ENCODE measurements around the gene AKIP1.
"Not testable (repeated sequence)": the region's sequence is repeated elsewhere in the genome, so short reads cannot be mapped to it uniquely, and the experiment has no call there.

The AKIP1 gene

DNA sequence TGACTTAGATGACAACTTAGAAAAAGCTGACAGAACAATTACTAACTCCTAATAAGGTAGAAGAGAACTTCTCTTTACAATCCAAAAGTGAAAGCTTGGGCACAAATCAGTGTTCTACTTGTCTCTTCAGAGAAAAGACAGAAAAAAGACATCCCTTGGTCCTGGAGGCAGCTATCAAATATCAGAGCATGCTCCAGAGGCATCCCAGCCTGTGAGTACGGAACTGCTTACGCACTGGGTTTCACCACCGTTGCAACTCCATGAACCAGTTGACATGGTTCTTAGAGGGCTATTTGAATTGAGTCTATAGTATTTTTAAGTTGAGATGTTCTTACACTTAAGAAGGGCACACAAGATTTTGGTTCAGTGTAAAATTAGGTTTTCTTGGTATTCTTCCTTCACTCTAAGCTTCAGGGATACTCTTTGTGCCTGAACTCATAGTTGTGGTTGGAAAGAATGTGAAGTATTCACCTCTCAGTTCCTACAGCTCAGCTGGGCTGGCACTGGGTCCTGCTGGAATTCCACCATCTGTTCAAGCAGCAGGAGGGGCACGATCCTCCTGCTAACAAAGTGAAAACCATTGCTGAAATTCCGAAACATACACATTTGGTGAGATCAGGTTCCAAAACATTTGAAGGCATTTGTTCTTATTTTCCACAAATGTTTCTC is 6.3 kb downstream of the AKIP1 start:
- DNase-seq (ENCODE audit: low read depth in 3 of 3): no peak

DNA sequence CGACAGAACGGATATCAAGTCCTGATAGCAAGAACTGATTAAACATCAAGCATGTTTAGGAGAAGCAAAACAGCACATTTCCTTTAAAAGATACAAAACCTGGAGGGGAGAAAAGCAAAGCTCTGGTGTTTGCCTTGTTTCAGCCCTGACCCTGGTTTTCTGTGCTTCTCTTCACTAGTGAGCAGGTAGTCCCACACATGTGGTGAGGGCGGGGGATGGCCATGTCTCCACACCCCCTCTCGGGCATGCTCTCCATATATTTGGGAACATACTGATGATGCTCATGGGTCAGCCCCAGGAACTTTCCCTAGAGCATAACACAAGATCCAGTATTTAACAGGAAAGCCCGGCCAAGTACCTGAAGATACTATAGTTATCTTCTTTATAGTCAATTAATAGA is 11.7 kb downstream of the AKIP1 start:
- DNase-seq (ENCODE audit: low read depth in 3 of 3): no peak

DNA sequence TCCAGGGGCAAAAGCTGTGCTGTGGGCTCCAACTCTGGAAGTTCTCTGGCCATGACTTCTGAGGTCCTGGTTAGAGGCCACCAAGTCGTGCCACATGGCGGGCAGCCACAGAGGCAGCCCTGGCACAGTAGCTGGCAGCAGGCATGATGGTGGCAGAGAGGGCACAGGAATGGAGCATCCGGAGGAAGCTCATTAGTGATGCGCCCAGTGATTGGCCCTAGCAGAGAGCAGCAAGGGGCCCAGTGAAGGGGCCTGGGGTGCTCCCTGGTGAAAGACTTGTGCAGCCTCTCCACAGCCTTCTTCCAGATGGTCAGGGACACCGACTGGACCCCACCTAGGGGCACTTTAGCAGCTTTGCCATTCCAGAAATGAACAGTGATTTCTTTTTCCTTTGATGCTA is 14.7 kb downstream of the AKIP1 start:
- no peak for DNase-seq (ENCODE audit: low read depth in 3 of 3)

DNA sequence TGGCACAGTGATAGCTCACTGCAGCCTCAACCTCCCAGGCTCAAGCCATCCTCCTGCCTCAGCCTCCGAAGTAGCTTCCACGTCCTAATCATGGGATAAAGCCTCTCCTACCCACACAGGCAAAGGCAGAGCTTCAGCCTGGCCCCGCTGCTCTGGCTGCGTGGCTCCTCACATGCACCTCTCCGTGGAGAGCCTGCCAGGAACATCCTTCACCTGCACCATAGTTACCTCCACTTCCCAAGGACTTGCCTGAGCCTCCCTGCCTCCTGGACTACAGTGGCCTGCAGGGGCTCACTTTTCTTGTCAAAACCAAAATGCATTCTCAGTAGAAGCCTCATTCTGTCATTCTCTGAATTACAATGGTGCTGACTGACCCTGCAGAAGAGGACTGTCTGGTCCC is 15.2 kb downstream of the AKIP1 start:
- DNase-seq (ENCODE audit: low read depth in 3 of 3): no peak

DNA sequence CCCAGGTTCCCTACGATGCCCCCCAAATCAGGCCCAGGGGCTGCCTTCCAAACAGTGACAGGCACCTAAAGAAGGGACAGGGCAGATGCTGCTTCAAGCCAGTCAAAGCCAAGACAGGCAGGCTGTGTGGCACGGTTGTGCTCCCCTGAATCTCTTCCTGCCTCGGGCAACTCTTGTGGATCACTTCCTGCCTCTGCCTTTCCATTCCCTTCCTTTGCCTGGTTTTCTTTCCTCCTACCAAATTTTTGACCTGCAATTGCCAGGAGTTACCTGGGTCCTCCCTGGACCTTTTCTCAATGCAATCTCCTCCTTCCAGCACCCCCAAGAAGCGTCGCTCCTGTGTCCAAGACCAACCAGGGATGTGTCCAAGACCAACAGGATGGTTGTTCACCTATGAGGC is 16.2 kb downstream of the AKIP1 start:
- DNase-seq (ENCODE audit: low read depth in 3 of 3): no peak

DNA sequence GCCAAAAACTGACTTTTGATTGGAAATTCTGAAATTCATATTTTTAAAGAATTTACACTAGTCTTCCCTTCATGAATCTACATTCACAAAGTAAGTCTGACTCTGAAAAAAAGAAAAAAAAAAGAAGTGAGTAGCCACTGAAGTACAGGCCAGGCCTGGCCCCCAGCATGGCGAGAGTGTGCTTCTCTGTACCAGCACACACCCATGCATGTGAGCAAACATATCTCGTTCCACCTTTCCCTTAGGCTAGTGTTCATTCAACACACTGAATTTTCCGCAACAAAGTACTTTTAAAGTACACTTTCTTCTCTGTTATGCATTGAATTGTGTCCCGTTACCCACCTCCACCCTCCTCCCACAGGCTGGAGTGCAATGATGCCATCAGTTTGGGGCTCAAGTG is 17.2 kb downstream of the AKIP1 start:
- no peak for DNase-seq (ENCODE audit: low read depth in 3 of 3)

- DNase-seq (ENCODE audit: low read depth in 3 of 3): no peak
These were observed 18.1 kb downstream of the AKIP1 start for GRCh38 chr11:8928981-8929615.

GRCh38 chr11:8930456-8931175 is 19.6 kb downstream of the AKIP1 start:
- DNase-seq (ENCODE audit: low read depth in 3 of 3): no peak

- DNase-seq (ENCODE audit: low read depth in 3 of 3): no peak
These were observed 21.7 kb downstream of the AKIP1 start, which contains the start of gene C11orf16 for GRCh38 chr11:8932564-8933180. TSS of gene C11orf16 (minus strand) at chr11:8932947. CDS start at chr11:8932308, 639 bp downstream.

DNA sequence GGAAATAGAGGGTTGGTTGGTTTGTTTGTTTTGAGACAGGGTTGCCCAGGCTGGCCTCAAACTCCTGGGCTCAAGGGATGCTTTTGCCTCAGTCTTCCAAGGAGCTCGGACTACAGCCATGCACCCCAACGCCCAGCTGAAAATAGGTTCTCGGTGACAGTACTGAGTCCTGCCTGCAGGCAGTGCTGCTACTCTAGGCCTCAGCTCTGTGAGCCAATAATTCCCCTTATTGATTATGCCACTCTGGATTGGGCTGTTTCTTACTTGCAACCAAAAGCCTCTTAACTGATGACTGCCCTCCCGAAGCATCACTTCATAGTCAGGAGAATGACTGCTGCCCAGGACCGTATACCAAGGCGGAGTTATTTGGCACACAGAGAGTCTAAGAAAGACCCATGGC is 22.9 kb downstream of the AKIP1 start:
- DNase-seq (ENCODE audit: low read depth in 3 of 3): no peak

- no peak for DNase-seq (ENCODE audit: low read depth in 3 of 3)
These were observed 23.9 kb downstream of the AKIP1 start for GRCh38 chr11:8934742-8935488.

DNA sequence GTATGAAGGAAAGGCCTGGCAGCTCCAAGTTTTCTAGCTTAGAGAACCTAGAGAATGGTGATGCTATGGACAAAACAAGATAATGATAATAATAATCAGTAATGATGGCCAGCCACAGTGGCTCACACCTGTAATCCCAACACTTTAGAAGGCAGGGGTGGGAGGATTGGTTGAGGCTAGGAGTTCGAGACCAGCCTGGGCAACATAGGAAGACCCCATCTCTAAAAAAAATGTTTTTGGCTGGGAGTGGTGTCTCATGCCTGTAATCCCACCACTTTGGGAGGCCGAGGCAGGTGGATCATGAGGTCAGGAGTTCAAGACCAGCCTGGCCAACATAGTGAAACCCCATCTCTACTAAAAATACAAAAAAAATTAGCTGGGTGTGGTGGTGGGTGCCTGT is 24.8 kb downstream of the AKIP1 start:
- DNase-seq (ENCODE audit: low read depth in 3 of 3): not testable (repeated sequence)

GRCh38 chr11:8937159-8937558 is 26.2 kb downstream of the AKIP1 start:
- no peak for DNase-seq (ENCODE audit: low read depth in 3 of 3)

DNA sequence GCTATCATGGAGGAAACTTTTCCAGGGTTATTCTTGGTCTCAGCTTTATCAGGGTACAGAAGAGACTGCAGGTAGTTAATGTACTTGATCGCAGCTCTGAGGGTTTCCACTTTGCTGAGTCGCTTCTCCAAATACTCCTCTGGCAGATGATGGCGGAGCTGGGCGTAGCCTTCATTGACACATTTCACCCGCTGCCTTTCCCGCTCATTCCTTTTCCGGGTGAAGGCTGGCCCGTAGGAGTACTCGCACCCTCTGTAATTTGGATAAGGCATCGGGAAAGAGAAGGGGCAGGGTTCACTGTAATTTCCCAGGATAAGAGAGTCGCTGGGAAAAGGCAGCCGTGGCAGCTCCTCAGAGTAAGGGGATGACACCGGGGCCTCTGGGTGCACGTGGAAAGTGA is 26.7 kb downstream of the AKIP1 start:
- DNase-seq (ENCODE audit: low read depth in 3 of 3): no peak

GRCh38 chr11:8941341-8942103 is 30.5 kb downstream of the AKIP1 start:
- no peak for DNase-seq (ENCODE audit: low read depth in 3 of 3)

DNA sequence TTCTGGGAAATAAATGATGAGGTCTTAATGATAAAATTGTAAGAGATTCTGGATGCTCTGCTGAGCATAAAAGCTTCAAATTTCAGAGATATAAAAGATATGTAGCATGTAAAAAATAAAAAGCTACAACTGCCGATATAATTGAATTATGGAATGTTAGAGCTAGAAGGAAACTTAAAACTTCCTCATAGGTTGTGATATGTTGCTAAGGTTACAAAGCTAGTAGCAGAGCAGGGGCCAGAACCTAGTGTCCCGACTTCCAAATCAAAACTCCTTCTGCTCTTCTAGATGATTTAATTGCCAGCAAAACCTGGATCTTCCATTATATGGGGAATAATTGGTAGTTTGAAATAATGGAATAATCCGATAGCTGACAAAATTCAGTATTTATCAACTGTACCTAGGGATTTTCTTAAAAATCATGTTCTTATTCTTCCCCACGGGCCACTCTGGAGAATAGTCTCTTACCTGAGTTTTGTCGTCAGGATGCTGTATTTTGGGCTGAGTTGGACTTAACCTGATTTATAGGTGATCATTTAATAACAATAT is 31.6 kb downstream of the AKIP1 start, which contains the start of gene ASCL3:
TSS of gene ASCL3 (minus strand) at position 499 of the 549 bp plus-strand sequence. CDS start 4,855 bp downstream, outside the sequence.
- DNase-seq (ENCODE audit: low read depth in 3 of 3): no peak

- no peak for DNase-seq (ENCODE audit: low read depth in 3 of 3)
These were observed 36.4 kb downstream of the AKIP1 start for GRCh38 chr11:8947230-8947943.

DNA sequence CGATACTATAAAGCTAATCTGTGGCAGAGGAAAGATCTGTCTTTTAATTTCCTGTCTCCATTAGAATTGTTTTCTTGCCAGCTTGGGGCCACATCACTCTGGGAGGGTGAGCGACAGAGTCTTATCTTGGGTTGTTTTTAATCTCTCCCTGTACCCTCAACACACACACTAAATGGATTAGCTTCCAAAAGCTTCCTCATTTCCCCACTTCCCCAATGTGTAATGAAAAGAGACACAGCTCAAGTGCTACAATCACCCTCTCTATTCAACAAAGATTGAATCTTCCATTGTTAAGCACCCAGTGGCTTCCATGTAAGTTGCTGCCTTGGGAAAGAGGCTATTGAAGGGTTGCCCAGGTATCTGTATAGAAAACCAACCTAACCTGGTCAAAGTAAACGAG is 37.9 kb downstream of the AKIP1 start:
- no peak for DNase-seq (ENCODE audit: low read depth in 3 of 3)

- no peak for DNase-seq (ENCODE audit: low read depth in 3 of 3)
These were observed 45.9 kb downstream of the AKIP1 start for GRCh38 chr11:8956860-8957259.
